Prostate gland (tissue), 2 donors: ENCODE data around the gene DNAI4.

Experiments
- POLR2A ChIP-seq: fragments of 450-650 bp; IDR thresholded peaks from one replicate; pipeline ENCODE4 v1.6.1; 2016; ENCODE audit warnings: antibody characterized with exemption, mild to moderate bottlenecking
- POLR2AphosphoS5 ChIP-seq: sonication (generic); formaldehyde crosslinking; IDR thresholded peaks from one replicate; pipeline ENCODE4 v1.6.1; 2017; ENCODE audit warnings: antibody characterized with exemption
- TF ChIP-seq, protein P1 (sequence below), 4 experiments: fragments of 200-600 bp in 2 of 4; fragments of 450-650 bp in 2 of 4; sonication (generic) in 2 of 4; IDR thresholded peaks; 1 replicate in 3 of 4; 2 replicates in 1 of 4; pipeline ENCODE4 v1.5.1; 2016 to 2019; ENCODE audit warnings: antibody characterized with exemption in 4 of 4, mild to moderate bottlenecking in 2 of 4, moderate library complexity in 2 of 4

DNA sequence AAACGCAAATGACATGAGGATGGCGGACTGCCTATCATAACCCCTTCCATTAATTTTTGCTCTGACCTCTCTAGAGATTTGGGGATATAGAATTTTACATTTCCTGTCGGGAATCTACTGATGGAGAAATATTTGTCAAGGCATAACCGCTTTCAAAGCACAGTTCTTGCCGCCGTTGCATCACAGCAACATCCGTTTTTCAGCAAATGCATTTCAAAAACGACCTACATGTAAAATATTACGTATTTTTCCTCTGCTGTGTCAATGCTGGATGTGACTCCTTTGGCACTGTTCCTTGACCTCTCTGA lies 5.0 kb upstream of the DNAI4 start:
- TF ChIP-seq, protein P1, sequence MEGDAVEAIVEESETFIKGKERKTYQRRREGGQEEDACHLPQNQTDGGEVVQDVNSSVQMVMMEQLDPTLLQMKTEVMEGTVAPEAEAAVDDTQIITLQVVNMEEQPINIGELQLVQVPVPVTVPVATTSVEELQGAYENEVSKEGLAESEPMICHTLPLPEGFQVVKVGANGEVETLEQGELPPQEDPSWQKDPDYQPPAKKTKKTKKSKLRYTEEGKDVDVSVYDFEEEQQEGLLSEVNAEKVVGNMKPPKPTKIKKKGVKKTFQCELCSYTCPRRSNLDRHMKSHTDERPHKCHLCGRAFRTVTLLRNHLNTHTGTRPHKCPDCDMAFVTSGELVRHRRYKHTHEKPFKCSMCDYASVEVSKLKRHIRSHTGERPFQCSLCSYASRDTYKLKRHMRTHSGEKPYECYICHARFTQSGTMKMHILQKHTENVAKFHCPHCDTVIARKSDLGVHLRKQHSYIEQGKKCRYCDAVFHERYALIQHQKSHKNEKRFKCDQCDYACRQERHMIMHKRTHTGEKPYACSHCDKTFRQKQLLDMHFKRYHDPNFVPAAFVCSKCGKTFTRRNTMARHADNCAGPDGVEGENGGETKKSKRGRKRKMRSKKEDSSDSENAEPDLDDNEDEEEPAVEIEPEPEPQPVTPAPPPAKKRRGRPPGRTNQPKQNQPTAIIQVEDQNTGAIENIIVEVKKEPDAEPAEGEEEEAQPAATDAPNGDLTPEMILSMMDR (IDR thresholded peaks at IDR 0.05) = no peak
- no peak for TF ChIP-seq POLR2AphosphoS5
- TF ChIP-seq POLR2A = no peak
